ENCODE results near the gene ZNF580. TPM values are rescaled to one million over a fixed set of nuclear protein-coding genes. Genes with fewer than 3 reads are reported as not detected.

Gene ZNF580
- polyA plus RNA-seq, 3 donors = 35.1 to 61.9 (median 53.0) TPM

Other genes with a start within 250 kb of the ZNF580 start
- 10 to 100 TPM; 39.8 to 70.7 (median 42.8) TPM for gene UBE2S, start 233.2 kb upstream of the ZNF580 start, polyA plus RNA-seq (ENCODE audit: insufficient read length in 3 of 3)
- under 1 TPM; 0.09 to 0.30 (median 0.16) TPM for gene SHISA7, start 197.7 kb upstream of the ZNF580 start, polyA plus RNA-seq (ENCODE audit: insufficient read length in 3 of 3)
- gene ISOC2, start 179.4 kb upstream of the ZNF580 start, polyA plus RNA-seq (ENCODE audit: insufficient read length in 3 of 3) = 10 to 100 TPM; 28.1 to 47.0 (median 45.4) TPM
- not detected for gene C19orf85, start 176.3 kb upstream of the ZNF580 start, polyA plus RNA-seq (ENCODE audit: insufficient read length in 3 of 3)
- 1 to 10 TPM; 2.1 to 6.6 (median 4.8) TPM for gene ZNF628, start 164.4 kb upstream of the ZNF580 start, polyA plus RNA-seq (ENCODE audit: insufficient read length in 3 of 3)
- gene NAT14, start 155.8 kb upstream of the ZNF580 start, polyA plus RNA-seq (ENCODE audit: insufficient read length in 3 of 3) = 10 to 100 TPM; 43.2 to 55.9 (median 52.6) TPM
- 1 to 10 TPM; 1.5 to 2.5 (median 1.6) TPM for gene SSC5D, start 152.6 kb upstream of the ZNF580 start, polyA plus RNA-seq (ENCODE audit: insufficient read length in 3 of 3)
- 1 to 10 TPM in 2 of 3 donors, under 1 TPM in 1; 0.97 to 1.8 (median 1.4) TPM for gene SBK2, start 103.9 kb upstream of the ZNF580 start, polyA plus RNA-seq (ENCODE audit: insufficient read length in 3 of 3)
- gene SBK3, start 95.5 kb upstream of the ZNF580 start, polyA plus RNA-seq (ENCODE audit: insufficient read length in 3 of 3) = under 1 TPM; 0.12 to 0.28 (median 0.22) TPM
- 10 to 100 TPM; 13.8 to 21.2 (median 19.5) TPM for gene ZNF579, start 60.2 kb upstream of the ZNF580 start, polyA plus RNA-seq (ENCODE audit: insufficient read length in 3 of 3)
- 10 to 100 TPM; 20.1 to 24.5 (median 23.9) TPM for gene FIZ1, start 41.5 kb upstream of the ZNF580 start, polyA plus RNA-seq (ENCODE audit: insufficient read length in 3 of 3)
- gene ZNF524, start 40.7 kb upstream of the ZNF580 start, polyA plus RNA-seq (ENCODE audit: insufficient read length in 3 of 3) = 10 to 100 TPM in 2 of 3 donors, 1 to 10 TPM in 1; 6.5 to 11.1 (median 11.0) TPM
- gene ZNF865, start 35.4 kb upstream of the ZNF580 start, polyA plus RNA-seq (ENCODE audit: insufficient read length in 3 of 3) = 10 to 100 TPM in 2 of 3 donors, 1 to 10 TPM in 1; 5.9 to 11.8 (median 11.1) TPM
- 10 to 100 TPM in 2 of 3 donors, 1 to 10 TPM in 1; 8.7 to 13.6 (median 12.7) TPM for gene ZNF784, start 16.4 kb upstream of the ZNF580 start, polyA plus RNA-seq (ENCODE audit: insufficient read length in 3 of 3)
- 10 to 100 TPM; 22.5 to 30.9 (median 30.2) TPM for gene ZNF581, start 2.6 kb downstream of the ZNF580 start, polyA plus RNA-seq (ENCODE audit: insufficient read length in 3 of 3)
- gene CCDC106, start 7.2 kb downstream of the ZNF580 start, polyA plus RNA-seq (ENCODE audit: insufficient read length in 3 of 3) = 10 to 100 TPM; 17.5 to 27.4 (median 25.3) TPM
- 100 to 1,000 TPM; 160 to 218 (median 199) TPM for gene U2AF2, start 14.0 kb downstream of the ZNF580 start, polyA plus RNA-seq (ENCODE audit: insufficient read length in 3 of 3)
- 100 to 1,000 TPM in 2 of 3 donors, 10 to 100 TPM in 1; 80.2 to 152 (median 135) TPM for gene EPN1, start 34.2 kb downstream of the ZNF580 start, polyA plus RNA-seq (ENCODE audit: insufficient read length in 3 of 3)
- not detected for gene NLRP9, start 97.4 kb downstream of the ZNF580 start, polyA plus RNA-seq (ENCODE audit: insufficient read length in 3 of 3)
- under 1 TPM in 1 of 3 donors, not detected in 2; 0.20 TPM for gene RFPL4A, start 118.1 kb downstream of the ZNF580 start, polyA plus RNA-seq (ENCODE audit: insufficient read length in 3 of 3)
- under 1 TPM in 1 of 3 donors, not detected in 2; 0.22 TPM for gene RFPL4AL1, start 128.1 kb downstream of the ZNF580 start, polyA plus RNA-seq (ENCODE audit: insufficient read length in 3 of 3)
- under 1 TPM; 0.14 to 0.20 (median 0.17) TPM for gene NLRP11, start 191.0 kb downstream of the ZNF580 start, polyA plus RNA-seq (ENCODE audit: insufficient read length in 3 of 3)
- gene NLRP4, start 195.5 kb downstream of the ZNF580 start, polyA plus RNA-seq (ENCODE audit: insufficient read length in 3 of 3) = not detected

Measured in renal cortex interstitium (tissue), 3 donors.